Measurements from ENCODE around the gene PDXDC1.
"Not testable (repeated sequence)": the region's sequence is repeated elsewhere in the genome, so short reads cannot be mapped to it uniquely, and the experiment has no call there.

Gene PDXDC1

DNA sequence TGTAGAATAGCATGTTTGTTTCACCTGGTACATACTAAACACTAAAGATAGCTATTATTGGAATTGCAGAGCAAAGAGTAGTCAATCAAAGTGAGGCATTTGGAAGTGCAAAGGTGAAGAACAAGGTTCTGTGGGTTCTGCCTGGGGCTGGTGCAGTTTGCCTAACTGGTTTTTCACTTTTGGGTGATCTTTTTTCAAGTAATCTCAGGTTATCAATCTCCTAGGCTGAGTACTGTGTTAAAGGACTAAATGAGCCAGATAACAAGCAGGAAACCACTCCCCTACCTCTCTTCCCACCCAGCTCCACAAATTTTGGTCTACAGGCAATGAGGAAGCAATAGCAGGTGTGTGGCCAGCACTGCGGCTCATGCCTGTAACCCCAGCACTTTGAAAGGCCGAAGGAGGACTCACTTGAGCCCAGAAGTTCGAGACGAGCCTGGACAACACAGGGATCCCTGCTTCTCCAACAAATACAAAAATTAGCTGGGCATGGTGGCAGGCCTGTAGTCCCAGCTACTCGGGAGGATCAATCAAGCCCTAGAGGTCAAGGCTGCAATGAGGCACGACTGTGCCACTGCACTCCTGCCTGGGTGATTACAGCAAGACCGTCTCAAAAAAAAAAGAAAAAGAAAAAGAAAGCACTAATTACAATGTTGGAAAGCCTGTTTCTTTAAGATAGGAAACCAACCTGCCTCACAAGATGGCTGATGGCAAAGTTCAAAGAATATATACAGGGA is 83.0 kb downstream of the PDXDC1 start:
- Histone ChIP-seq H3K9me3 (no peaks in the 10 kb centered on the region), H3K36me3 (no peaks in the 10 kb centered on the region), H3K27me3 (no peaks in the 10 kb centered on the region), H3K4me3 (ENCODE audit: low read depth in 1 of 2, low read length in 1 of 2) (no peak overlapping the region), H3K27ac (no peak overlapping the region), H3K4me1 (ENCODE audit: control insufficient read depth in 1 of 2, insufficient read depth in 1 of 2, low read depth in 1 of 2, low read length in 1 of 2) (peaks cover 41 to 55% of the 10 kb centered on the region in 2 experiments)
- TF ChIP-seq, protein P1, sequence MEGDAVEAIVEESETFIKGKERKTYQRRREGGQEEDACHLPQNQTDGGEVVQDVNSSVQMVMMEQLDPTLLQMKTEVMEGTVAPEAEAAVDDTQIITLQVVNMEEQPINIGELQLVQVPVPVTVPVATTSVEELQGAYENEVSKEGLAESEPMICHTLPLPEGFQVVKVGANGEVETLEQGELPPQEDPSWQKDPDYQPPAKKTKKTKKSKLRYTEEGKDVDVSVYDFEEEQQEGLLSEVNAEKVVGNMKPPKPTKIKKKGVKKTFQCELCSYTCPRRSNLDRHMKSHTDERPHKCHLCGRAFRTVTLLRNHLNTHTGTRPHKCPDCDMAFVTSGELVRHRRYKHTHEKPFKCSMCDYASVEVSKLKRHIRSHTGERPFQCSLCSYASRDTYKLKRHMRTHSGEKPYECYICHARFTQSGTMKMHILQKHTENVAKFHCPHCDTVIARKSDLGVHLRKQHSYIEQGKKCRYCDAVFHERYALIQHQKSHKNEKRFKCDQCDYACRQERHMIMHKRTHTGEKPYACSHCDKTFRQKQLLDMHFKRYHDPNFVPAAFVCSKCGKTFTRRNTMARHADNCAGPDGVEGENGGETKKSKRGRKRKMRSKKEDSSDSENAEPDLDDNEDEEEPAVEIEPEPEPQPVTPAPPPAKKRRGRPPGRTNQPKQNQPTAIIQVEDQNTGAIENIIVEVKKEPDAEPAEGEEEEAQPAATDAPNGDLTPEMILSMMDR (IDR thresholded peaks at IDR 0.05), result no peak

DNA sequence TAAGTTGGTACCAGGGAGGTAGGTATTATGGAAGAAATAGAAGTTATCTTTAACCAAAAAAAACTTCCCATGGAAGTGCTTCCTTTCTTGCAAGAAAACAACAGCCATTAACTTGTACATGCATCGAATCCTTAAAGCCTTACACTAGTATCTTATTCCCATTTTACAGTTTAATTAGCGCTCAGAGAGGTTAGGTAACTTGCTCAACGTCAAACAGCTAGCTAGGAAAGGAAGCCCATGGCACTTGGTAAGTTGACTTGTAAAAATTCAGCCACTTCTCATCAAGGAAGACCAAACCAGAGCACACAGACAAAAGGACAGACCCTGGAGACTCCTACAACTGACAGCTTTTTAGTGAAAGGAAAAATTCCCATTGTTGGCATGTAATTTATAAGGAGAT is 84.5 kb downstream of the PDXDC1 start:
- Histone ChIP-seq H3K4me1 (ENCODE audit: control insufficient read depth in 1 of 2, insufficient read depth in 1 of 2, low read depth in 1 of 2, low read length in 1 of 2) (peaks cover 38 to 49% of the 10 kb centered on the region in 2 experiments), H3K36me3 (peaks cover 3% of the 10 kb centered on the region), H3K27ac (no peak overlapping the region), H3K4me3 (ENCODE audit: low read depth in 1 of 2, low read length in 1 of 2) (no peak overlapping the region), H3K27me3 (no peaks in the 10 kb centered on the region), H3K9me3 (no peaks in the 10 kb centered on the region)
- TF ChIP-seq, protein P1 (IDR thresholded peaks at IDR 0.05), result no peak

DNA sequence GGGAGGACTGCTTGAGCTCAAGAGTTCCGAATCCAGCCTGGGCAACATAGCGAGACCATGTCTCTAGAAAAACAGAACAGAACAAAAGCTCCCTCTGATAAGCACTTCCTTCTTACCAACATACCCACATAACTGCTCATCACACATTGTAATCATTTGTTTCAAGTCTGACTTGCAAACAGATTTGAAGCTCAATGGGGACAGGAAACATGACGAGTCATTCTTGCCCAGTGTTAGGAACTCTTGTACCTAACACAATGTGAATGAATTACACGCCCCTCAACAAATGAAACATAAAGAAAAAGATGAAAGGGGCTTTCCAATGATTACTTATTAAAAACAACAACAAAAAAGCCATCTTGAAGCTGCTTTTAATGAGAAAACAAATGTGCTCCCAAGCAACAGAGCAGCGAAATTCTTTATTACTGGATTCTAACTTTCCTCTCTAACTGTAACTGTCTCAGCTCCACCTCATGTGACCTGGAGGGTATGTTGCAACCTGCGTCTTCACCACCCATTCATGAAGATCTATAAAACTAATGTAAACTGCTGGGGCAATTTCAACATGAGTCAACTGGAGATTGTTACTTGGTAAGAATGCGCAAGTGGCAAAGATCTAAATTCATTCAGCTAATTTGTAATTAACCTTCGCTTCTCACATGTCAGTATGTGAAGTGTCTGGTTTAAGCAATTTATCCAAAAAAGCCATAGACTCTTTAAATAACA is 87.4 kb downstream of the PDXDC1 start:
- H3K9me3 ChIP-seq; H3K27me3 ChIP-seq; H3K4me3 ChIP-seq (ENCODE audit: low read depth in 1 of 2, low read length in 1 of 2): not testable (repeated sequence)
- Histone ChIP-seq H3K27ac (peak overlapping the region; percentile 77), H3K4me1 (ENCODE audit: control insufficient read depth in 1 of 2, insufficient read depth in 1 of 2, low read depth in 1 of 2, low read length in 1 of 2) (peaks cover 25 to 29% of the 10 kb centered on the region in 2 experiments), H3K36me3 (peaks cover 12% of the 10 kb centered on the region)

DNA sequence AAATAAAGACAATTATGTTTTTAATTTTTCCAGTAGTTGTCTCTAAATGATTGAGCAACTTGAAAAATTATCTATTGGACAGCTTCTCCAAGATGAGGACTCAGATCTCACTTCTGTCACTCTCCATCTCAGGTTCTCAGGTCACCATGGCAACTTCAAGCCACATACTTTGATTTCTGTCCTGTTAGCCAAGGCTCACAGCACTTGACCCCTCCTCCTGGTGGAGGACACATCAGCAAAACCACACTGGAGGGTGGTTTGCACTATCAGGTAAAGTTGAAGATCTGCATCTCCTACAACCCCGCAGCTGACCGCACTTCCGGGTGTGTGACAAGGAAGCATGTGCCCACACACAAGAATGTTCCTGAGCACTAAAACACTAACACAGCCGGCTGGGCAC is 91.1 kb downstream of the PDXDC1 start:
- H3K36me3 ChIP-seq, result peaks cover 32% of the 10 kb centered on the region
- H3K4me3 ChIP-seq (ENCODE audit: low read depth in 1 of 2, low read length in 1 of 2); H3K27me3 ChIP-seq; H3K9me3 ChIP-seq; H3K27ac ChIP-seq: not testable (repeated sequence)
- peaks cover 14 to 20% of the 10 kb centered on the region in 2 experiments for H3K4me1 ChIP-seq (ENCODE audit: control insufficient read depth in 1 of 2, insufficient read depth in 1 of 2, low read depth in 1 of 2, low read length in 1 of 2)

DNA sequence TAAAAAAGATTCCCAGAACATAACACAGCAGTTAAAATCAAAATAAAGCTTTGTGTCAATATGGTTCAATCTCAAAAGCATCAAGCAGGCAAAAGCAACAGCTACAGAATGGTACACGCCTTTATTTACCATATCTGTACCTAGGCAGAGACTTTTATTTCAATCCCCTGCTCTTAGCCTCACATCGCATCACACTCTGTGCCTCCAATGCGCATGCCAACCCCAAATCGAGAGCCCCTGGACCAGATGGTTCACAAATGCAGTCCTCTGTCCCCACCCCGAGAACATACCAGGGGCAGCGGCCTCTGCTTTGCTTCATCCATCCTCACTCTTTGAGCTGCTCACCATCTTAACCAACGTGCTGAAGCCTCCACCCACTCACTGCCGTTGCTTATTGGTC is 91.9 kb downstream of the PDXDC1 start:
- H3K27me3 ChIP-seq; H3K4me3 ChIP-seq (ENCODE audit: low read depth in 1 of 2, low read length in 1 of 2); H3K27ac ChIP-seq; H3K9me3 ChIP-seq: not testable (repeated sequence)
- Histone ChIP-seq H3K4me1 (ENCODE audit: control insufficient read depth in 1 of 2, insufficient read depth in 1 of 2, low read depth in 1 of 2, low read length in 1 of 2) (peaks cover 7 to 13% of the 10 kb centered on the region in 2 experiments), H3K36me3 (peaks cover 35% of the 10 kb centered on the region)

DNA sequence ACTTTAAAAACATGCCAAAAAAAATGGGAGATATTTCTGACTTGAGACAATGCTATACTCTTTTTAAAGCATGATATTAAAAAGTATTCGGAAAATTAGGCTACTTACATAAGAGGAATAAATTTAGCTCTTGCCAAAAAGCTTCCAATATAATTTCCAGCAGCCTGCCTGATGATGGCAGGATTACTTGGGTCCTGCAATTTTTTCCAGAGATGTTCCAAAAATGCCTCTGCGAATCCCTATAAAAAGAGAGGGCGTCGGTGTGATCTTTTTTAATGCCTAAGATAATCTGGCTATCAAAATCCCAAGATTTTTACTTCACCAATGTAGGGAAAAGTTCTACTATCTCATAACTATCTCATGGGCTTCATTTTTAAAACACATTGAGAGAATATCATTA is 96.2 kb downstream of the PDXDC1 start:
- H3K36me3 ChIP-seq, result peaks cover 56% of the 10 kb centered on the region

DNA sequence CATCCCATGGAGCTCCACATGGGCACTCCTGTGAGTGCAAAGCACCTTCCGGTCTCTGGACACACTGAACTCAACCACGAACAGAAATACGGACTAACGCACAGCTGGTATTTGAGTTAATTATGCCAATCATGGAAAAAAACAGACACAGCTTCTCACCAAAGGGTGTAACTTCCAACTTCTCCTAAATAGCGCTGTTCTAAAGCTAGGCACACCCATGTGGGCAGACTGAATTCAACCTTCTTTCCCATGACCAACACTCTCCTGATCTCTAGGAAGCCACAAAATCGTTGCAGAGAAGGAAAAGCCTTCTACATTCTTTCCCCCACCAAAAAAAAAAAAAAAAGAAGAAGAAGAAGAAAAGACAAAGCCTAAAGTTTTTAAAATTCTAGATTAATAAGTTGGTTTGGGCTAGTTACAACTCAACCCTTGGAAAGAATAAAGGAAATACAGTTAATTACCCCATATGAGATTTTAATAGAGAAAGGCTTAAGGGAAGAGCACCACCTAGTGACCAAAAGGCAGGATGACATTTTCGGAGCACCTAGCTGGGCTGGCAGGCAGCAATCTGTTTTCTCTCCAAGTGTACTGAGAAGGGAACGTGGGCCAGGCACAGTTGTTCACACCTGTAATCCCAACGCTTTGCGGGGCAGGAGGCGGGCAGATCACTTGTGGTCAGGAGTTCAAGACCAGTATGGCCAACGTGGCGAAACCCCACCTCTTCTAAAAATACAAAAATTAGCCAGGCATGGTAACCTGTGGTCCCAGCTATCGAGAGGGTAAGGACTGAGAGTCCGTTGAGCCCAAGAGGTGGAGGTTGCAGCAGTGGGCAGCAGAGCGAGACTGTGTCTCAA is 97.3 kb downstream of the PDXDC1 start:
- H3K4me3 ChIP-seq (ENCODE audit: low read depth in 1 of 2, low read length in 1 of 2); H3K27ac ChIP-seq; H3K27me3 ChIP-seq; H3K9me3 ChIP-seq; H3K4me1 ChIP-seq (ENCODE audit: control insufficient read depth in 1 of 2, insufficient read depth in 1 of 2, low read depth in 1 of 2, low read length in 1 of 2): not testable (repeated sequence)
- peaks cover 61% of the 10 kb centered on the region for H3K36me3 ChIP-seq
- TF ChIP-seq, protein P1 (IDR thresholded peaks at IDR 0.05), result peak; percentile 14

More for the DNA sequence above, 96.2 kb downstream of the PDXDC1 start:
- not testable (repeated sequence) for H3K27me3 ChIP-seq; H3K4me1 ChIP-seq (ENCODE audit: control insufficient read depth in 1 of 2, insufficient read depth in 1 of 2, low read depth in 1 of 2, low read length in 1 of 2); H3K27ac ChIP-seq; H3K4me3 ChIP-seq (ENCODE audit: low read depth in 1 of 2, low read length in 1 of 2); H3K9me3 ChIP-seq
